ENCODE results near the gene CASZ1.

The CASZ1 gene

GRCh38 chr1:10724511-10724910 lies 71.9 kb downstream of the CASZ1 start:
- DNase-seq: no peak

- no peak for DNase-seq
Measured at GRCh38 chr1:10724052-10724494, 72.4 kb downstream of the CASZ1 start.

- DNase-seq: no peak
Measured at GRCh38 chr1:10723317-10723716, 73.1 kb downstream of the CASZ1 start.

GRCh38 chr1:10722803-10723202 lies 73.6 kb downstream of the CASZ1 start:
- no peak for DNase-seq

GRCh38 chr1:10721381-10722321 lies 74.8 kb downstream of the CASZ1 start:
- DNase-seq: no peak

- DNase-seq: no peak
Measured at GRCh38 chr1:10720635-10721034, 75.8 kb downstream of the CASZ1 start.

- no peak for DNase-seq
Measured at GRCh38 chr1:10718083-10718415, 78.4 kb downstream of the CASZ1 start.

GRCh38 chr1:10717296-10718082 lies 79.0 kb downstream of the CASZ1 start:
- DNase-seq: peak; percentile 87

GRCh38 chr1:10716840-10717239 lies 79.6 kb downstream of the CASZ1 start:
- peak; percentile 35 for DNase-seq

GRCh38 chr1:10714337-10715114 lies 81.9 kb downstream of the CASZ1 start:
- DNase-seq: no peak

- no peak for DNase-seq
Measured at GRCh38 chr1:10713614-10714013, 82.8 kb downstream of the CASZ1 start.

GRCh38 chr1:10712568-10713362 lies 83.7 kb downstream of the CASZ1 start:
- DNase-seq: no peak

- no peak for DNase-seq
Measured at GRCh38 chr1:10710489-10710888, 86.0 kb downstream of the CASZ1 start.

GRCh38 chr1:10709646-10710045 lies 86.8 kb downstream of the CASZ1 start:
- no peak for DNase-seq

- DNase-seq: no peak
Measured at GRCh38 chr1:10709165-10709564, 87.3 kb downstream of the CASZ1 start.

GRCh38 chr1:10708757-10709156 lies 87.7 kb downstream of the CASZ1 start:
- no peak for DNase-seq

GRCh38 chr1:10707208-10707607 lies 89.2 kb downstream of the CASZ1 start:
- no peak for DNase-seq

- no peak for DNase-seq
Measured at GRCh38 chr1:10706376-10706913, 90.0 kb downstream of the CASZ1 start.

GRCh38 chr1:10705953-10706352 lies 90.5 kb downstream of the CASZ1 start:
- DNase-seq: no peak

GRCh38 chr1:10704368-10704882 lies 92.0 kb downstream of the CASZ1 start:
- DNase-seq: no peak

GRCh38 chr1:10703702-10704101 lies 92.7 kb downstream of the CASZ1 start:
- no peak for DNase-seq

GRCh38 chr1:10701145-10701544 lies 95.3 kb downstream of the CASZ1 start:
- DNase-seq: no peak
